Stomach (tissue), 4 donors: ENCODE data around the gene RFX2.

Experiments used
- CTCF ChIP-seq, 7 experiments: fragments of 450-650 bp in 4 of 7; fragments of 200-600 bp in 3 of 7; sonication (generic) in 3 of 7; IDR thresholded peaks; one replicate each; pipeline ENCODE4 v1.5.1; 2016 to 2019; ENCODE audit warnings: antibody characterized with exemption in 7 of 7, control low read depth in 2 of 7, mild to moderate bottlenecking in 1 of 7
- EP300 ChIP-seq: sonication (generic); formaldehyde crosslinking; IDR thresholded peaks from one replicate; pipeline ENCODE4 v1.6.1; 2017; ENCODE audit warnings: antibody characterized with exemption
- POLR2AphosphoS5 ChIP-seq, 3 donors: sonication (generic); formaldehyde crosslinking; IDR thresholded peaks; one replicate each; pipeline ENCODE4 v1.6.1; 2016; ENCODE audit warnings: antibody characterized with exemption in 3 of 3

DNA sequence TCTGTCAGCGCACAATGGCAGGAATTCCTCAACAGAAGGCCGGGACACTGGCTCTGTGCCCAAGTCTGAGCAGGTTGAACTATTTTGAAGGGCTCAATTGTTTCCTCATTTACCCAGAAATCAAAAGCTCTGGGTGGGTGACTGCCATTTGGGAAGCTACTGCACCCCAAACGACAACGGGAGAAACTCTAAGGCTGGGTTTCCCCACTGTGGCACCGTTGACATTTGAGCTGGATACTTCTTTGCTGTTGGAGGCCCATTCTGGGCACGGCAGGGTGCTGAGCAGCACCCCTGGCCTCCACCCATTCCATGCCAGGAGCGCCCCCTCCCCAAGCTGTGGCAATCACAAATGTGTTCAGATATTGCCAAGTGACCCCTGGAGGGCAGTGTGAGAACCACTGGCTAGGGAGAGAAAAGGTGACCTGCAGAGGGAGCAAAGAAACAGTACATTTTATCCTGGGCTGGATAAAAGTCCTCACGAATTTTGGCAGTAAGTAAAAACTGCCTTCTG lies 62.5 kb downstream of the RFX2 start:
- TF ChIP-seq CTCF (IDR thresholded peaks at IDR 0.05), result peak in 5 of 7 experiments; percentile 48 to 63 (median 52)
- no peak for TF ChIP-seq EP300
- TF ChIP-seq POLR2AphosphoS5 (IDR thresholded peaks at IDR 0.05), result no peak
